A549 (cell line): ENCODE data around the gene ZBTB16.

Source experiments
- CTCF ChIP-seq: fragments of >200 bp; sonication (Bioruptor Twin); formaldehyde crosslinking; IDR thresholded peaks from 3 replicates; pipeline ENCODE4 v1.5.1; 2016
- E2F6 ChIP-seq: IDR thresholded peaks from 2 replicates; pipeline ENCODE4 v1.6.1; 2012; ENCODE audit warnings: low read depth, borderline replicate concordance
- POLR2A ChIP-seq: IDR thresholded peaks from 2 replicates; pipeline ENCODE4 v1.6.1; 2012; ENCODE audit warnings: mild to moderate bottlenecking, low read length
- SMC3 ChIP-seq: fragments of >200 bp; sonication (Bioruptor Twin); formaldehyde crosslinking; IDR thresholded peaks from 3 replicates; pipeline ENCODE4 v1.6.1; 2018; ENCODE audit warnings: inconsistent platforms
- ZFP36 ChIP-seq: fragments of 450-650 bp; IDR thresholded peaks from 2 replicates; pipeline ENCODE4 v1.6.1; 2014; ENCODE audit warnings: borderline replicate concordance; ENCODE audit not compliant: partially characterized antibody
- TF ChIP-seq, protein P1 (sequence below): IDR thresholded peaks from 2 replicates; pipeline ENCODE4 v1.6.1; 2012

DNA sequence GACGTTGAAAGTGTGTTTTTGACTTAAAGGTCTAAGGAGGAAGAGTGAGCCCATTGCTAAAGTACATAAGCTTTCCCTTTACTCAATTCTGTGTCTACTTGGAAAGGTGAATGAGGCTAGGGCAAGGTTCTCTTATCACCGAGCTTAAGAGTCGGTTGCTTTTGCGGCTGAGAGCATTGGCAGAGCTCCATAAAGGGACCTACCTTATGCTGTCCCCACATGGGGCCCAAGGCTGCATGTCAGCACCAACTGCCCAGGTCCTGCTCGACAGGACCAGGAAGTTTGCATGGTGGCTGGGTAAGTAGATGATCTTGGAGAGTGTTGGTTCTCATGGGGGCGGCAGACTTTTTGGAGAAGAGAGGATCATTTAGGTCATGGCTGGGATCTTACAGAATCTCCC, 91.2 kb downstream of the ZBTB16 start:
- TF ChIP-seq POLR2A (no peak), CTCF (no peak), E2F6 (no peak), SMC3 (no peak), ZFP36 (no peak)
- TF ChIP-seq, protein P1, sequence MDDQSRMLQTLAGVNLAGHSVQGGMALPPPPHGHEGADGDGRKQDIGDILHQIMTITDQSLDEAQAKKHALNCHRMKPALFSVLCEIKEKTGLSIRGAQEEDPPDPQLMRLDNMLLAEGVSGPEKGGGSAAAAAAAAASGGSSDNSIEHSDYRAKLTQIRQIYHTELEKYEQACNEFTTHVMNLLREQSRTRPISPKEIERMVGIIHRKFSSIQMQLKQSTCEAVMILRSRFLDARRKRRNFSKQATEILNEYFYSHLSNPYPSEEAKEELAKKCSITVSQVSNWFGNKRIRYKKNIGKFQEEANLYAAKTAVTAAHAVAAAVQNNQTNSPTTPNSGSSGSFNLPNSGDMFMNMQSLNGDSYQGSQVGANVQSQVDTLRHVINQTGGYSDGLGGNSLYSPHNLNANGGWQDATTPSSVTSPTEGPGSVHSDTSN: no peak
